ENCODE results near the gene NAA38. TPM values are rescaled to one million over a fixed set of nuclear protein-coding genes. Genes with fewer than 3 reads are reported as not detected.

NAA38 gene
- total and polyA plus RNA-seq, 5 donors from 2014 or later = 23.6 to 192 (median 130) TPM

DNA sequence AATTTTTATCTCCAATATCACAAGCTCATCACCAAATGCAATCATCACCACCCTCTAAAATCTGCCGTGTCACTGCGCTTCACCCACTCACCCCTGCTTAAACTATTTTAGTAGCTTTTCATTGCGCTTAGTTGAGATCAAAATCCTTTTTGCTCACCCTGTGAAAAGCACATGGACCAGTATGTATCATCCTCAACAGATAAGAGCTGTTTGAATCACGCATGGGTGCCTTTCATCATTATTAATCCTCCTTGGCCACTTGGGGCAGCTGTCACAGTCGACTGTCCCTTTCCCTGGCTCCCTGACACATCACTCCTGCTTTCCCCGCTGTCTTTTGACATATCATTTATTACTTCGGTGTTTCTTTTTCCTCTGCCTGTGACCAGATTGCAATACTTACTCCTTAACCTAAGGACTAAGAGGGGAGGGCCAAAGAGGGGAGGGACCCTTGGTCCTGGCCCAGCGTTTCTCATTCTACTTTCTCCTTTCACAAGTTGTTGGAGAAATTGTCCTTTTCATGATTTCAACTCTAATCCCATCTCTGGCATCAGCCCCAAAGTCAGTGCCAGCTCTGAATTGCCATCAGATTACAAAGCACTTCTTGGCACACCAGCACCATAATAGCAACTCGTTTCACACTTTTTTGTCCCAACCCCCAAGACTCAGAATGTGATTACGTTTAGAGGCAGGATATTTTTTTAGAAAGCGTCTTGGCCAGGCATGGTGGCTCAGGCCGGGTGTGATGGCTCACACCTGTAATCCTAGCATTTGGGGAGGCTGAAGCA is 32.0 kb downstream of the NAA38 start:
- Mint-ChIP-seq H3K4me1 (peaks cover 0 to 5% (median 2%) of the 10 kb centered on the region in 4 donors), H3K4me3 (peak overlapping the region in 1 of 4 donors; percentile 4), H3K36me3 (no peaks in the 10 kb centered on the region), H3K9me3 (peaks cover 0 to 1% (median 0%) of the 10 kb centered on the region in 7 donors), H3K27ac (no peak overlapping the region), H3K27me3 (peaks cover 33% of the 10 kb centered on the region)
- no peak for ATAC-seq (ENCODE audit: low read depth in 2 of 2)
- H3K4me3 ChIP-seq (ENCODE audit: low read depth, low read length) = no peak overlapping the region
- no peaks in the 10 kb centered on the region for H3K36me3 ChIP-seq (ENCODE audit: control insufficient read depth, insufficient read depth, low read length)
- H3K27me3 ChIP-seq (ENCODE audit: control insufficient read depth, insufficient read depth, low read length) = no peaks in the 10 kb centered on the region
- no peaks in the 10 kb centered on the region for H3K4me1 ChIP-seq (ENCODE audit: control insufficient read depth, insufficient read depth, low read length, poor library complexity, severe bottlenecking)
- no peak overlapping the region for H3K27ac ChIP-seq (ENCODE audit: insufficient read depth, low read length, poor library complexity, severe bottlenecking)
- DNase-seq = no peak
- no peaks in the 10 kb centered on the region for H3K9me3 ChIP-seq (ENCODE audit: control insufficient read depth in 2 of 2, low read length in 2 of 2)

DNA sequence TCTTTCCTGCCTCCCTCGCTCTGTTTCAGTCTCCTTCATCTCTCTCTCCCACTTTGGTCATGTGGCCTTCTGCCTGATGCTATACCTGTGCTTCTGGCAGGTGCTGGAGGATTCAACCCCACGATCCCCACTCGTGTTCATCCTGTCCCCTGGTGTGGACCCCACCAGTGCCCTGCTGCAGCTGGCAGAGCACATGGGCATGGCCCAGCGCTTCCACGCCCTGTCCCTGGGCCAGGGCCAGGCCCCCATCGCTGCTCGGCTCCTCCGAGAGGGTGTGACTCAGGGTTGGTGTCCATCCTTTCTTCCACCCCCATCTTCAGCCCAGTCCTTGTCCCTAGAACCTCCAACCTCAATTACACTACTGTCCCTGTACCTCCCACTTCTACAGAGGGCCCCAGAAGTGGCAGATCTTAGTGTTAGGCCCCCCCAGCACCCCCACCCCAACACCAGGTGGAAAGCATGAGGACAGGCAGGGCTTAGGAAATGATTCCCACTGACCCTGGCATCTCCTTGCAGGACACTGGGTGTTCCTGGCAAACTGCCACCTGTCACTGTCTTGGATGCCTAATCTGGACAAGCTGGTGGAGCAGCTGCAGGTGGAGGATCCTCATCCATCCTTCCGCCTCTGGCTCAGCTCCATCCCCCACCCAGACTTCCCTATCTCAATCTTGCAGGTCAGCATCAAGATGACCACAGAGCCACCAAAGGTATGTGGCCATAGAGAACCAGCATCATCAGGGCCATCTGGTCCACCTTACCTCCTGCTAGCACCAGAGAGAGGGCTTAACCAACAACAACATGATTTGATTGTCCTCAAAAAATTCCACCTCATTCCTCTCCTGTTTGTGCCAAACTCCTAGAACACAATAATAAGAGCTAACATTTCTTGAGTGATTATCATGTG is 33.1 kb downstream of the NAA38 start:
- peaks cover 29% of the 10 kb centered on the region for H3K27me3 Mint-ChIP-seq
- Histone ChIP-seq H3K36me3 (ENCODE audit: control insufficient read depth, insufficient read depth, low read length) (no peaks in the 10 kb centered on the region), H3K27me3 (ENCODE audit: control insufficient read depth, insufficient read depth, low read length) (no peaks in the 10 kb centered on the region), H3K4me1 (ENCODE audit: control insufficient read depth, insufficient read depth, low read length, poor library complexity, severe bottlenecking) (no peaks in the 10 kb centered on the region), H3K27ac (ENCODE audit: insufficient read depth, low read length, poor library complexity, severe bottlenecking) (no peak overlapping the region), H3K9me3 (ENCODE audit: control insufficient read depth in 2 of 2, low read length in 2 of 2) (no peaks in the 10 kb centered on the region), H3K4me3 (ENCODE audit: low read depth, low read length) (no peak overlapping the region)
- DNase-seq (no peak), ATAC-seq (ENCODE audit: low read depth in 2 of 2) (no peak)
- H3K9me3 Mint-ChIP-seq = peaks cover 0 to 1% (median 0%) of the 10 kb centered on the region in 7 donors
- H3K4me3 Mint-ChIP-seq = no peak overlapping the region
- no peaks in the 10 kb centered on the region for H3K36me3 Mint-ChIP-seq
- H3K4me1 Mint-ChIP-seq = peaks cover 0 to 5% (median under 1%) of the 10 kb centered on the region in 4 donors
- no peak overlapping the region for H3K27ac Mint-ChIP-seq

DNA sequence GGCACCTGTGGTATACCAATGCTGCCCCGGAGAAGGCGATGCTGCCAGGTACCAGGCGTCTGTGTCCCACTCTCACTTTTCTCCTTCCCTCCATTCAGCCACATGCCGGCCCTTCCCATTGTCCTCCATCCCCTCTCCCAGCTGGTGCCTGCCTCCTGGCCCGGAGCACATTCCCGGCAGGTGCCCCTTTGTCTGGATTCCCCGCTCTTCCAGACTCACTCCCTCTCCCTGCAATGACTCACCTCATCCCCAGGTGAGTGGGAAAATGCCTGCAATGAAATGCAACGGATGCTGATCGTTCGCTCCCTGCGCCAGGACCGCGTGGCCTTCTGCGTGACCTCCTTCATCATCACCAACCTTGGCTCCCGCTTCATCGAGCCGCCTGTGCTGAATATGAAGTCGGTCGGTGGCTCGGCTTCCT is 33.8 kb downstream of the NAA38 start:
- no peaks in the 10 kb centered on the region for H3K36me3 ChIP-seq (ENCODE audit: control insufficient read depth, insufficient read depth, low read length)
- no peaks in the 10 kb centered on the region for H3K9me3 ChIP-seq (ENCODE audit: control insufficient read depth in 2 of 2, low read length in 2 of 2)
- H3K4me3 ChIP-seq (ENCODE audit: low read depth, low read length) = no peak overlapping the region
- no peaks in the 10 kb centered on the region for H3K27me3 ChIP-seq (ENCODE audit: control insufficient read depth, insufficient read depth, low read length)
- ATAC-seq (ENCODE audit: low read depth in 2 of 2) (no peak), DNase-seq (no peak)
- peaks cover 29% of the 10 kb centered on the region for H3K27me3 Mint-ChIP-seq
- peaks cover 0 to 5% (median 0%) of the 10 kb centered on the region in 4 donors for H3K4me1 Mint-ChIP-seq
- no peaks in the 10 kb centered on the region for H3K4me1 ChIP-seq (ENCODE audit: control insufficient read depth, insufficient read depth, low read length, poor library complexity, severe bottlenecking)
- peak overlapping the region in 1 of 3 donors; percentile 45 for H3K27ac Mint-ChIP-seq
- H3K36me3 Mint-ChIP-seq = no peaks in the 10 kb centered on the region
- no peak overlapping the region for H3K27ac ChIP-seq (ENCODE audit: insufficient read depth, low read length, poor library complexity, severe bottlenecking)
- peaks cover 0 to 1% (median 0%) of the 10 kb centered on the region in 7 donors for H3K9me3 Mint-ChIP-seq
- no peak overlapping the region for H3K4me3 Mint-ChIP-seq

DNA sequence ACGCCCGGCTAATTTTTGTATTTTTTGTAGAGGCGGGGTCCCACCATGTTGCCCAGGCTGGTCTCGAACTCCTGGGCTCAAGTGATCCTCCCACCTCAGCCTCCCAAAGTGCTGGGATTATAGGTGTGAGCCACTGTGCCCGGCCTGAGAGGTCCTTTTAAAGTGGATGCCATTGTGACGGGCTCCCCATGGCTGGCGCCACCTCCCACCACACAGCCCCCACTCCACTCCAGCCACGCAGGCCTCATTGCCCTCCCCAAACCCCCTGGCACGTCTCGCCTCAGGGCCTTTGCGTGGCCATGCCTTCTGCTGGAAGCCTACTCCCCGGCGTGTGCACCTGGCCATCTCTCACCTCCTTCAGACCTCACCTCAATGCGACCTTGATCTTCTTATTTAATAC is 35.2 kb downstream of the NAA38 start:
- Mint-ChIP-seq H3K4me1 (peaks cover 0 to 5% (median 0%) of the 10 kb centered on the region in 4 donors), H3K27me3 (peaks cover 26% of the 10 kb centered on the region), H3K4me3 (no peak overlapping the region), H3K27ac (peak overlapping the region in 1 of 3 donors; percentile 38), H3K9me3 (peaks cover 0 to 1% (median 0%) of the 10 kb centered on the region in 7 donors), H3K36me3 (no peaks in the 10 kb centered on the region)
- Histone ChIP-seq H3K36me3 (ENCODE audit: control insufficient read depth, insufficient read depth, low read length) (no peaks in the 10 kb centered on the region), H3K27ac (ENCODE audit: insufficient read depth, low read length, poor library complexity, severe bottlenecking) (no peak overlapping the region), H3K27me3 (ENCODE audit: control insufficient read depth, insufficient read depth, low read length) (no peaks in the 10 kb centered on the region), H3K4me3 (ENCODE audit: low read depth, low read length) (no peak overlapping the region), H3K9me3 (ENCODE audit: control insufficient read depth in 2 of 2, low read length in 2 of 2) (no peaks in the 10 kb centered on the region), H3K4me1 (ENCODE audit: control insufficient read depth, insufficient read depth, low read length, poor library complexity, severe bottlenecking) (no peaks in the 10 kb centered on the region)
- ATAC-seq (ENCODE audit: low read depth in 2 of 2) = no peak
- no peak for DNase-seq

DNA sequence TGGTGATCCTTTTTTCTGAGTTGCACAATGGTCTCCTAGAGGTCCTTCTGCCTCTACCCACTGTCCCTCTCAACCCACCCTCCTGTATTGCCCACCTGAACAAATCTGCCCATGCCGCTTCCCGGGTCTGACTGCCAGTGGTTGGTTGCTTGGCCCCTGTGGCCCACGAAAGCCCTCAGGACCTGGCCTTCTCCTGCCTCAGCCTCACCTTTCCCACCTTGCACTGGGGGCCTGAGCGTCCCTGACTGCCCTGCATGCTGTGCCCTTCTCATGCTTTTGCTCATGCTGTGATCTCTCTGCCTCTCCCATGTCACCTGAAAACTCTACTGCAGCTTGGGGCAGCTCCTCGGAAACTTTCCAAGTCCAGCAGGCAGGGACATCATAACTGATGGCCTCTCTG is 37.1 kb downstream of the NAA38 start:
- Mint-ChIP-seq H3K27ac (no peak overlapping the region), H3K36me3 (no peaks in the 10 kb centered on the region), H3K4me3 (no peak overlapping the region), H3K4me1 (peaks cover 0 to 5% (median 0%) of the 10 kb centered on the region in 4 donors), H3K9me3 (peaks cover 0 to 2% (median 0%) of the 10 kb centered on the region in 7 donors), H3K27me3 (peaks cover 27% of the 10 kb centered on the region)
- ATAC-seq (ENCODE audit: low read depth in 2 of 2) = no peak
- no peaks in the 10 kb centered on the region for H3K36me3 ChIP-seq (ENCODE audit: control insufficient read depth, insufficient read depth, low read length)
- no peak overlapping the region for H3K27ac ChIP-seq (ENCODE audit: insufficient read depth, low read length, poor library complexity, severe bottlenecking)
- no peaks in the 10 kb centered on the region for H3K27me3 ChIP-seq (ENCODE audit: control insufficient read depth, insufficient read depth, low read length)
- no peaks in the 10 kb centered on the region for H3K4me1 ChIP-seq (ENCODE audit: control insufficient read depth, insufficient read depth, low read length, poor library complexity, severe bottlenecking)
- no peaks in the 10 kb centered on the region for H3K9me3 ChIP-seq (ENCODE audit: control insufficient read depth in 2 of 2, low read length in 2 of 2)
- no peak overlapping the region for H3K4me3 ChIP-seq (ENCODE audit: low read depth, low read length)
- DNase-seq = no peak

DNA sequence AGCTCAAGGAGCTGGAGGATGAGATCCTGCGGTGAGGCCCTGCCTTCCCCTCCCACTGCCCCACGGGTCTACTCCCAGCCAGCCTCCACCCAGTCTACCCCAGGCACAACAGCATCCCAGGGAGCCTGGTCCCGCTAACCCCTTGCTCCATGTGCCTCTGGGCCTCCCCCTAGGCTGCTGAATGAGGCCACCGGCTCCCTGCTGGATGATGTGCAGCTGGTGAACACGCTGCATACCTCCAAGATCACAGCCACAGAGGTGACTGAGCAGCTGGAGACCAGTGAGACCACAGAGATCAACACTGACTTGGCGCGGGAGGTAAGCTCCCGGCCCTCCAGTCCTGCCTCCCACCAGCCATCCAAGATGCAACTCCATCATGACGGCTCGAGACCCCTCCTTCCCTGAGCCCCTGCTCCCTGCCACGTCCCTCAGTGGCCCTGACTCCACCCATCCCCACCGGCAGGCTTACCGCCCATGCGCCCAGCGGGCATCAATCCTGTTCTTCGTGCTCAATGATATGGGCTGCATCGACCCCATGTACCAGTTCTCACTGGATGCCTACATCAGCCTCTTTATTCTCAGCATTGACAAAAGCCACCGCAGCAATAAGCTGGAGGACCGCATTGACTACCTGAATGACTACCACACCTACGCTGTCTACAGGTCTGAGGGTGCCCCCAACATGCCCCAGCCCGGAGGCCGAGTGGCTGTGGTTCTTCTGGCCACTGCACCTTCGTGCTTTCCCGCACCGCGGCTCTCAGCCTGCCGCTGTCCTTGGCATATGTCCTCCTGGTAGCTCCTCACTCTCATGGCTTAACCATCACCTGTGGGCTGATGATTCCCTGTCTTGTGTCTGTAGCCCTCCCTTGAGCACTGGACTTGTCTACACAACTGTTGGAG is 38.4 kb downstream of the NAA38 start:
- Histone ChIP-seq H3K27ac (ENCODE audit: insufficient read depth, low read length, poor library complexity, severe bottlenecking) (no peak overlapping the region), H3K36me3 (ENCODE audit: control insufficient read depth, insufficient read depth, low read length) (no peaks in the 10 kb centered on the region), H3K4me1 (ENCODE audit: control insufficient read depth, insufficient read depth, low read length, poor library complexity, severe bottlenecking) (no peaks in the 10 kb centered on the region), H3K9me3 (ENCODE audit: control insufficient read depth in 2 of 2, low read length in 2 of 2) (no peaks in the 10 kb centered on the region), H3K27me3 (ENCODE audit: control insufficient read depth, insufficient read depth, low read length) (no peaks in the 10 kb centered on the region), H3K4me3 (ENCODE audit: low read depth, low read length) (no peak overlapping the region)
- no peak for ATAC-seq (ENCODE audit: low read depth in 2 of 2)
- Mint-ChIP-seq H3K27ac (no peak overlapping the region), H3K9me3 (peaks cover 0 to 2% (median 0%) of the 10 kb centered on the region in 7 donors), H3K27me3 (peaks cover 23% of the 10 kb centered on the region), H3K36me3 (no peaks in the 10 kb centered on the region), H3K4me1 (peaks cover 0 to 5% (median 0%) of the 10 kb centered on the region in 4 donors), H3K4me3 (no peak overlapping the region)
- DNase-seq = no peak

DNA sequence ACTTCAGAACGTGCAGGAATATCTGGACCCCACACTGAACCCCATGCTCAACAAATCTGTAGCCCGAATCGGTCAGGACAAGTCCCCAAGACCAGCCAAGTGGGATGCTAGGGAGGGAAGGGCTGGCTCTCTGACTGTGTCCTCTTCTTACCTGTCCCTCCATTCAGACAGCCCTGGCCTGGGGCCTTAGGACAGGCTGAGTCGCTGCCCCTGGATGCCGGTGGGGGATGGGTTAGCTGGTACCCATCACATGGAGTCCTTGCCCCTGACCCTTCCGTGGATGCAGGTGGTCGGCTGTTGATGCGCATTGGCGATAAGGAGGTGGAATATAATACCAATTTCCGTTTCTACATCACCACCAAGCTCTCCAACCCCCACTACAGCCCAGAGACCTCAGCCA is 39.3 kb downstream of the NAA38 start:
- no peaks in the 10 kb centered on the region for H3K36me3 ChIP-seq (ENCODE audit: control insufficient read depth, insufficient read depth, low read length)
- Mint-ChIP-seq H3K36me3 (no peaks in the 10 kb centered on the region), H3K27me3 (peaks cover 22% of the 10 kb centered on the region), H3K4me3 (no peak overlapping the region), H3K4me1 (peaks cover 0 to 5% (median 0%) of the 10 kb centered on the region in 4 donors), H3K27ac (no peak overlapping the region), H3K9me3 (peaks cover 0 to 2% (median 0%) of the 10 kb centered on the region in 7 donors)
- H3K4me3 ChIP-seq (ENCODE audit: low read depth, low read length) = no peak overlapping the region
- no peak for DNase-seq
- no peaks in the 10 kb centered on the region for H3K27me3 ChIP-seq (ENCODE audit: control insufficient read depth, insufficient read depth, low read length)
- no peak for ATAC-seq (ENCODE audit: low read depth in 2 of 2)
- no peak overlapping the region for H3K27ac ChIP-seq (ENCODE audit: insufficient read depth, low read length, poor library complexity, severe bottlenecking)
- H3K9me3 ChIP-seq (ENCODE audit: control insufficient read depth in 2 of 2, low read length in 2 of 2) = no peaks in the 10 kb centered on the region
- H3K4me1 ChIP-seq (ENCODE audit: control insufficient read depth, insufficient read depth, low read length, poor library complexity, severe bottlenecking) = no peaks in the 10 kb centered on the region

Data from CD4-positive, CD25-positive, alpha-beta regulatory T cell (primary cell).